ENCODE measurements around the gene IQUB. TPM values are rescaled to one million over a fixed set of nuclear protein-coding genes. Genes with fewer than 3 reads are reported as not detected.

Gene IQUB
- polyA plus RNA-seq, 1 donor (not counting 4 experiments of a cell fraction or from before 2014, with no cell fraction given) = 0.04 TPM

DNA sequence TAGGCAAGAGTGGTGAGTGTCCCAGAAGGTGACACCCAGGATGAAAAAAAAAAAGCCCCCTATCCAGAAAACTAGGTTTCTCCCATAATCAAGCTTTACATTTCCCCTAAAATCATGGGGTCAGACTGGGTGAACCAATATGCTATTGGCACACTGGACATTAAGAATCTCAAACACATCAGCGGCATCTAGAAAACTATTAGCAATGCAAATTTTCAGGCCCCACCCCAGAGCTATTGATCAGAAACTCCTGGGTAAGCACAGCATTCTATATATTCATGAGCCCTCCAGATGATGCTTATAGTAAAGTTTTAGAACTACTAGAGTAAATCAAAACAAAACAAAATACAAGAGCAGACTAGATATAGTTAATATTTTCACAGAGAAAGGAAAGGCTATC is 36.4 kb downstream of the IQUB start:
- no peak for FAIRE-seq
- no peak overlapping the region for H3K4me2 ChIP-seq (ENCODE audit: control insufficient read depth, extremely low read depth, insufficient read depth, low read depth, low read length)
- dilution Hi-C loops (cut with MboI; ENCODE audit: extremely low pct_ligation_motif_present, low sequenced_read_pairs) = no loop called here

DNA sequence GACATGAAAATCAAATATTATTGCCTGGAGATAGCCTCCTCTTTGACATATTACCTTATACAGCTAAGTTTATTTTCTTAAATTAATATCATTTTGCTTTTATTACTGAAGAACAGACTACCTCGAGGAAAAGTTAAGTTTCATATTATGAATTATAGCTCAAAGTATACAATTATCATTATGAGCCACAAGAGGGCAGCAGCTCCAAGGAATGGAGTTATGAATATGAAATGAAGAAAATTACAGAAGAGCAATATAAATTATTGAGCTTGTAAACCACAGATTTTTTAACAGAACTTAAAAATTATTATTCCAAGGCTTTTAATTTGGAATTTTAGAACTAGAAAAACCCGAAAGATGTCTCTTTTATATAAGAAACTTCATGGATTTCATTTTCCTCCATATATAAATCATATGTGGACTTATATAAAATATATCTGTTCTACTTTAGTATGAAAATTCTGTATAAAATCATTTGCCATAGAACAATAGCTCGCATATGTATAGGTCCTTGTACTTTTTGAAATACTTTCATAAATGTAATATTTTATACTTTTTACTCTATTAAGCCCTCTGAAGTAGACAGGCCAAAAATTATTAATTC is 40.1 kb downstream of the IQUB start:
- Histone ChIP-seq H3K36me3 (ENCODE audit: control insufficient read depth in 2 of 2, extremely low read depth in 1 of 2, insufficient read depth in 2 of 2, low read length in 2 of 2) (no peaks in the 10 kb centered on the region), H3K27me3 (ENCODE audit: control insufficient read depth, extremely low read depth, insufficient read depth, low read length) (no peaks in the 10 kb centered on the region), H3K9me3 (ENCODE audit: control insufficient read depth, low read depth, low read length) (no peaks in the 10 kb centered on the region), H4K20me1 (ENCODE audit: control insufficient read depth, extremely low read depth, insufficient read depth, low read length) (no peaks in the 10 kb centered on the region), H2AFZ (ENCODE audit: control insufficient read depth, low read length) (no peak overlapping the region), H3K79me2 (ENCODE audit: control insufficient read depth, insufficient read depth, low read length) (no peaks in the 10 kb centered on the region), H3K4me3 (ENCODE audit: control insufficient read depth in 2 of 3, extremely low read depth in 1 of 3, insufficient read depth in 2 of 3, low read depth in 1 of 3, low read length in 3 of 3) (no peak overlapping the region), H3K4me2 (ENCODE audit: control insufficient read depth, extremely low read depth, insufficient read depth, low read depth, low read length) (no peak overlapping the region), H3K4me1 (ENCODE audit: control insufficient read depth, extremely low read depth, insufficient read depth, low read length) (no peaks in the 10 kb centered on the region), H3K9me1 (ENCODE audit: control insufficient read depth, extremely low read depth, insufficient read depth, low read length) (no peaks in the 10 kb centered on the region), H3K27ac (ENCODE audit: control insufficient read depth, insufficient read depth, low read length) (no peak overlapping the region), H3K9ac (ENCODE audit: control insufficient read depth, extremely low read depth, insufficient read depth, low read length) (no peak overlapping the region)
- TF ChIP-seq CTCF (optimal IDR thresholded peaks at IDR 0.05 in 1 of 3, IDR thresholded peaks at IDR 0.05 in 1 of 3, conservative IDR thresholded peaks at IDR 0.05 in 1 of 3; ENCODE audit: extremely low read depth in 1 of 3, insufficient read depth in 2 of 3, low read length in 3 of 3) (peak in 2 of 3 experiments; percentile 23 to 40), EZH2 (IDR thresholded peaks at IDR 0.05; ENCODE audit: low read length) (no peak)
- DNase-seq (ENCODE audit: low read depth, low spot score) = no peak
- no peak for FAIRE-seq
- dilution Hi-C loops (cut with MboI; ENCODE audit: extremely low pct_ligation_motif_present, low sequenced_read_pairs) = no loop called here

More for the DNA sequence above, 36.4 kb downstream of the IQUB start:
- Histone ChIP-seq H3K36me3 (ENCODE audit: control insufficient read depth in 2 of 2, extremely low read depth in 1 of 2, insufficient read depth in 2 of 2, low read length in 2 of 2) (no peaks in the 10 kb centered on the region), H3K27ac (ENCODE audit: control insufficient read depth, insufficient read depth, low read length) (no peak overlapping the region), H2AFZ (ENCODE audit: control insufficient read depth, low read length) (no peak overlapping the region), H3K4me3 (ENCODE audit: control insufficient read depth in 2 of 3, extremely low read depth in 1 of 3, insufficient read depth in 2 of 3, low read depth in 1 of 3, low read length in 3 of 3) (no peak overlapping the region), H3K9ac (ENCODE audit: control insufficient read depth, extremely low read depth, insufficient read depth, low read length) (no peak overlapping the region), H3K9me1 (ENCODE audit: control insufficient read depth, extremely low read depth, insufficient read depth, low read length) (no peaks in the 10 kb centered on the region), H3K27me3 (ENCODE audit: control insufficient read depth, extremely low read depth, insufficient read depth, low read length) (no peaks in the 10 kb centered on the region), H3K79me2 (ENCODE audit: control insufficient read depth, insufficient read depth, low read length) (no peaks in the 10 kb centered on the region), H3K4me1 (ENCODE audit: control insufficient read depth, extremely low read depth, insufficient read depth, low read length) (no peaks in the 10 kb centered on the region), H4K20me1 (ENCODE audit: control insufficient read depth, extremely low read depth, insufficient read depth, low read length) (no peaks in the 10 kb centered on the region), H3K9me3 (ENCODE audit: control insufficient read depth, low read depth, low read length) (no peaks in the 10 kb centered on the region)
- no peak for TF ChIP-seq EZH2 (IDR thresholded peaks at IDR 0.05; ENCODE audit: low read length)
- TF ChIP-seq CTCF (optimal IDR thresholded peaks at IDR 0.05 in 1 of 3, IDR thresholded peaks at IDR 0.05 in 1 of 3, conservative IDR thresholded peaks at IDR 0.05 in 1 of 3; ENCODE audit: extremely low read depth in 1 of 3, insufficient read depth in 2 of 3, low read length in 3 of 3) = no peak
- no peak for DNase-seq (ENCODE audit: low read depth, low spot score)
